GM23248 (cell line): ENCODE measurements around the gene GAREM1.

ENCODE experiments used
- EZH2 ChIP-seq: fragments of 200-600 bp; sonication (generic); IDR thresholded peaks from 2 replicates; pipeline ENCODE4 v1.6.1; 2018; ENCODE audit warnings: antibody characterized with exemption, mild to moderate bottlenecking; ENCODE audit not compliant: insufficient read depth, poor library complexity, severe bottlenecking
- EZH2phosphoT487 ChIP-seq: fragments of 200-600 bp; sonication (generic); IDR thresholded peaks from 2 replicates; pipeline ENCODE4 v1.6.1; 2018; ENCODE audit warnings: antibody characterized with exemption, moderate library complexity, mild to moderate bottlenecking, low read depth; ENCODE audit not compliant: insufficient read depth

- TF ChIP-seq EZH2 (no peak), EZH2phosphoT487 (no peak)
These were observed 233.6 kb downstream of the GAREM1 start for GRCh38 chr18:32237049-32237448.
